Subcutaneous adipose tissue (tissue), 4 donors: Measurements from ENCODE around the gene CYP17A1. TPM values are rescaled to one million over a fixed set of nuclear protein-coding genes. Genes with fewer than 3 reads are reported as not detected.

Experiments used
- small RNA-seq: library from RNA; depleted of rRNA; stranded (forward); fragments of <200 nt; gene quantifications from one replicate; pipeline ENCODE3, GENCODE V24; 2016
- total RNA-seq, 4 donors: library from RNA; depleted of rRNA; stranded (reverse); fragments of >200 nt; gene quantifications; one replicate each; pipeline ENCODE4 v1.1.0, GENCODE V29; 2016
- TF ChIP-seq, protein P1 (sequence below): fragments of 450-650 bp; IDR thresholded peaks from one replicate; pipeline ENCODE4 v1.5.1; 2016; ENCODE audit warnings: low read depth, mild to moderate bottlenecking, control low read depth, antibody characterized with exemption, moderate library complexity

CYP17A1 gene
- total RNA-seq, 4 donors from 2014 or later: not detected

DNA sequence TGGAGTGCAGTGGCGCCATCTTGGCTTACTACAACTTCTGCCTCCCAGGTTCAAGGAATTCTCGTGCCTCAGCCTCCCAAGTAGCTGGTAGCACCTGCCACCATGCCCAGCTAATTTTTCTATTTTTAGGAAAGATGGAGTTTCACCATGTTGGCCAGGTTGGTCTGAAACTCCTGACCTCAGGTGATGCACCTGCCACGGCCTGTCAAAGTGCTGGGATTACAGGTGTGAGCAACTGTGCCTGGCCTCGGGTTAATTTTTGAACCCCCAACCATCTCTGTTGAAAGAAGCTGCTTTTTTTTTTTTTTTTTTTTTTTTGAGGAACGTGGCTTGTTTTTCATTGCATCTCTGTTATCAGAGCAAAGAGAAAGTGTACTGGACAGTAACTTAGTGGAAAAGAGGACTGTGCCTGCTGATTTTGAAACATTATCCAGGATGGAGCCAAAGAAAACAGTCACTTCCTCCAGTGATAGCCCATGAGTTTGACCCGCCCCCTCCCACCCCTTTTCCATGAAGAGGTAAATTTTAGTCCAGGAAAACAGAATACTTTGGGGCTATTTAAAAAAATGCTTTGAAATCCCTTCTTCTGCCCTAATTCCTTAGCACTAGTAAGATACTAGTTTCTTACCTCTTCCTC, 55.2 kb downstream of the CYP17A1 start:
- TF ChIP-seq, protein P1, sequence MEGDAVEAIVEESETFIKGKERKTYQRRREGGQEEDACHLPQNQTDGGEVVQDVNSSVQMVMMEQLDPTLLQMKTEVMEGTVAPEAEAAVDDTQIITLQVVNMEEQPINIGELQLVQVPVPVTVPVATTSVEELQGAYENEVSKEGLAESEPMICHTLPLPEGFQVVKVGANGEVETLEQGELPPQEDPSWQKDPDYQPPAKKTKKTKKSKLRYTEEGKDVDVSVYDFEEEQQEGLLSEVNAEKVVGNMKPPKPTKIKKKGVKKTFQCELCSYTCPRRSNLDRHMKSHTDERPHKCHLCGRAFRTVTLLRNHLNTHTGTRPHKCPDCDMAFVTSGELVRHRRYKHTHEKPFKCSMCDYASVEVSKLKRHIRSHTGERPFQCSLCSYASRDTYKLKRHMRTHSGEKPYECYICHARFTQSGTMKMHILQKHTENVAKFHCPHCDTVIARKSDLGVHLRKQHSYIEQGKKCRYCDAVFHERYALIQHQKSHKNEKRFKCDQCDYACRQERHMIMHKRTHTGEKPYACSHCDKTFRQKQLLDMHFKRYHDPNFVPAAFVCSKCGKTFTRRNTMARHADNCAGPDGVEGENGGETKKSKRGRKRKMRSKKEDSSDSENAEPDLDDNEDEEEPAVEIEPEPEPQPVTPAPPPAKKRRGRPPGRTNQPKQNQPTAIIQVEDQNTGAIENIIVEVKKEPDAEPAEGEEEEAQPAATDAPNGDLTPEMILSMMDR: no peak

DNA sequence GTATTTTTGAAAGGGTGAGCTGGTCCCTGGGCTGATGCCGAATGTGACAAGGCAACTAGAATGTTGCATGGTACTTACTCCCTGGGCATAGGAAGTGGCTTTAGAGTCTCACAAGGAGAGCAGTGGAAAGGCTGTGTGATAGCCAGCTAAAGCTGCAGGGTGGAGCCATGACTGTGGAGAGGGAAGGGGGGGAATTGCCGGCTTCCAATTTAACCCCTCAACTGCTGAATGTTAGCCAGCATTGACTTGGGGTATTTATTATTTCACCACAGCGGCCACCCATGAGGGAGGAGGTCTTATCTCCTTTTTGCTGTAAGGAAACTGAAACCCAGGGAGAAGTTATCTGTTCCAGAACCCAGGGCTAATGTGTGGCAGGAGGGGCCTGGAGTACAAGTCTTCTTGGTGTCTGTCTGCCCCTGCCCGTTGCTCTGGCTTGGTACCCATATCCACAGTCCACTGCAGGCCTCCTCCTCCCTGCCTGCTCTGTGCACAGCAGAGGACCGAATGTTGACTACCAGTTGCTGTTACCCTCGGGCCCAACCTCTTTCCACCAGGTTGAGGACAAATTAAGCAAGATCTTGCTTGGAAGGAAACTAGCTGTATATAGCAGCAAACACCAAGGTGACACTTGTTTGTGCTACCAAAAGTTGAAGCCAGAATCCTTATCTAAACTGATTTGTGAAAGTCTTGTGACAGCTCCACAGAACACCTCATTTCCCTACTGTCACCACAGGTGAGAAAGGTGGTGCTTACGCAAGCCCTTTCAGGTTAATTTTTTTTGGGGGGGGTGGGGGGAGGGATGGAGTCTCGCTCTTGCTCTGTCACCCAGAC, 55.9 kb downstream of the CYP17A1 start:
- TF ChIP-seq, protein P1: no peak

Small RNAs within 50 kb of the gene (small RNA-seq; reads per million reads assigned to genes)
- gene AS3MT: not detected
- gene RF00026: not detected
- not detected for gene RNU6-1231P

Other genes starting within 250 kb of the CYP17A1 start
- 100 to 1,000 TPM in 2 of 4 donors, 10 to 100 TPM in 2; 76.3 to 261 (median 111) TPM for gene TRIM8, start 192.9 kb downstream of the CYP17A1 start, total RNA-seq
- gene ARL3, start 123.0 kb downstream of the CYP17A1 start, total RNA-seq: 1 to 10 TPM; 3.7 to 6.5 (median 5.7) TPM
- 1 to 10 TPM; 2.6 to 8.1 (median 4.4) TPM for gene SFXN2, start 122.8 kb downstream of the CYP17A1 start, total RNA-seq
- gene WBP1L, start 93.5 kb downstream of the CYP17A1 start, total RNA-seq: 100 to 1,000 TPM in 3 of 4 donors, 10 to 100 TPM in 1; 92.8 to 185 (median 154) TPM
- gene BORCS7, start 16.8 kb upstream of the CYP17A1 start, total RNA-seq: 10 to 100 TPM; 36.7 to 64.4 (median 50.7) TPM
- 1 to 10 TPM in 3 of 4 donors, not detected in 1; 2.2 to 4.0 (median 2.6) TPM for gene AS3MT, start 32.1 kb upstream of the CYP17A1 start, total RNA-seq
- 1 to 10 TPM; 3.3 to 9.6 (median 5.1) TPM for gene CNNM2, start 80.9 kb upstream of the CYP17A1 start, total RNA-seq